Neural progenitor cell (in vitro differentiated cells): ENCODE measurements around the gene HHAT.

Experiments
- EZH2 ChIP-seq: fragments of 200-600 bp; sonication (generic); IDR thresholded peaks from 2 replicates; pipeline ENCODE4 v1.6.1; 2017; ENCODE audit warnings: antibody characterized with exemption, mild to moderate bottlenecking, moderate library complexity
- EZH2phosphoT487 ChIP-seq: fragments of 200-600 bp; sonication (generic); IDR thresholded peaks from 2 replicates; pipeline ENCODE4 v1.6.1; 2017; ENCODE audit warnings: antibody characterized with exemption
- TF ChIP-seq, protein P1 (sequence below): fragments of 200-600 bp; sonication (generic); IDR thresholded peaks from 2 replicates; pipeline ENCODE4 v1.5.1; 2017; ENCODE audit warnings: antibody characterized with exemption, mild to moderate bottlenecking

DNA sequence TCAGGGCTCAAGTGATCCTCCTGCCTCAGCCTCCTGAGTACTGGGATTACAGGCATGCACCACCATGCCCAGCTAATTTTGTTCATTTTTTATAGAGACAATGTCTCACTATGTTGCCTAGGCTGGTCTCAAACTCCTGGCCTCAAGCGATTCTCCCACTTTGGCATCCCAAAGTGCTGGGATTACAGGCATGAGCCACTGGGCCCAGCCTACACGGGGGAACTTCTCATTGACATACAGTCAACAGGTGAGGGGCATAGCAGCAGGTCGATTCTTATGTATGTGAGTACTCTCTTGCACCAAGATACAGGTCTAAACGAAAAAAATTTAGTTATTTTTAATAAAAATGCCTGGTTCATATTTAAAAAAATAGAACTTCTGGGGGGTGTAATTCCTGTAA is 39.5 kb upstream of the HHAT start:
- TF ChIP-seq, protein P1, sequence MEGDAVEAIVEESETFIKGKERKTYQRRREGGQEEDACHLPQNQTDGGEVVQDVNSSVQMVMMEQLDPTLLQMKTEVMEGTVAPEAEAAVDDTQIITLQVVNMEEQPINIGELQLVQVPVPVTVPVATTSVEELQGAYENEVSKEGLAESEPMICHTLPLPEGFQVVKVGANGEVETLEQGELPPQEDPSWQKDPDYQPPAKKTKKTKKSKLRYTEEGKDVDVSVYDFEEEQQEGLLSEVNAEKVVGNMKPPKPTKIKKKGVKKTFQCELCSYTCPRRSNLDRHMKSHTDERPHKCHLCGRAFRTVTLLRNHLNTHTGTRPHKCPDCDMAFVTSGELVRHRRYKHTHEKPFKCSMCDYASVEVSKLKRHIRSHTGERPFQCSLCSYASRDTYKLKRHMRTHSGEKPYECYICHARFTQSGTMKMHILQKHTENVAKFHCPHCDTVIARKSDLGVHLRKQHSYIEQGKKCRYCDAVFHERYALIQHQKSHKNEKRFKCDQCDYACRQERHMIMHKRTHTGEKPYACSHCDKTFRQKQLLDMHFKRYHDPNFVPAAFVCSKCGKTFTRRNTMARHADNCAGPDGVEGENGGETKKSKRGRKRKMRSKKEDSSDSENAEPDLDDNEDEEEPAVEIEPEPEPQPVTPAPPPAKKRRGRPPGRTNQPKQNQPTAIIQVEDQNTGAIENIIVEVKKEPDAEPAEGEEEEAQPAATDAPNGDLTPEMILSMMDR, result no peak
- TF ChIP-seq EZH2 (no peak), EZH2phosphoT487 (no peak)
